GM19035 (cell line): Measurements from ENCODE around the gene CCDC12.
A peak's percentile ranks its signal among the peaks of the same experiment; 100 is the strongest.

Source experiments
- ATAC-seq: cut with Tn5 transposase; IDR thresholded peaks from one replicate; pipeline ENCODE4 v1.9.1; 2021; ENCODE audit not compliant: unreplicated experiment

The CCDC12 gene

DNA sequence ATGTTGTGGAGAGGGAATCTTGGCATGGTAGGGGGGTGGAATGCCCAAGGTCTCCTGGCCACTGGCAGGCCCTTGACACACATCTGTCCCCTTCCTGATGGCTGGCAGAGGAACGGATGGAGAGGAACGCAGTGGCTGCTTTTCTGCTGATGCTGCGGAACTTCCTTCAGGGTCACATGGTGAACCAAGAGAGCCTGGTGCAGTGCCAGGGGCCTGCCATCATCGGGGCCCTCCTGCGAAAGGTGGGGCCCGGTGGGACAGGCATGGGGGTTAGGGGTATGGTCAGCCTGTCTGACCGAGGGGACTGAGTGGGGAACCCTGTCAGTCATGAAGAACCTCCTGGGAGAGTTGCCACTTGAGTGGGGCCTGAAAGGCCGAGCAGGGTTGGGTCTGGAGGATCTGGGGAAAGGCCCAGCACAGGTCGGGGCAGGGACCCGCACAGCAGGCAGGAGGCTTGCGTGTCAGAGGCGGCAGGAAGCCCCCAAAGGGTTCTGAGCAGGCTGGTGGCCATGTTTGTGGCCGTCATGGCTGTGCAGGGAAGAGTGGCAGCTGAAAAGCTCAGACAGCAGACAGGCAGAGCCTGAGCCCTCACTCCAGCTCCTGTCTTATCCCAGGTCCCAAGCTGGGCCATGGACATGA, 21.0 kb upstream of the CCDC12 start:
- no peak for ATAC-seq

DNA sequence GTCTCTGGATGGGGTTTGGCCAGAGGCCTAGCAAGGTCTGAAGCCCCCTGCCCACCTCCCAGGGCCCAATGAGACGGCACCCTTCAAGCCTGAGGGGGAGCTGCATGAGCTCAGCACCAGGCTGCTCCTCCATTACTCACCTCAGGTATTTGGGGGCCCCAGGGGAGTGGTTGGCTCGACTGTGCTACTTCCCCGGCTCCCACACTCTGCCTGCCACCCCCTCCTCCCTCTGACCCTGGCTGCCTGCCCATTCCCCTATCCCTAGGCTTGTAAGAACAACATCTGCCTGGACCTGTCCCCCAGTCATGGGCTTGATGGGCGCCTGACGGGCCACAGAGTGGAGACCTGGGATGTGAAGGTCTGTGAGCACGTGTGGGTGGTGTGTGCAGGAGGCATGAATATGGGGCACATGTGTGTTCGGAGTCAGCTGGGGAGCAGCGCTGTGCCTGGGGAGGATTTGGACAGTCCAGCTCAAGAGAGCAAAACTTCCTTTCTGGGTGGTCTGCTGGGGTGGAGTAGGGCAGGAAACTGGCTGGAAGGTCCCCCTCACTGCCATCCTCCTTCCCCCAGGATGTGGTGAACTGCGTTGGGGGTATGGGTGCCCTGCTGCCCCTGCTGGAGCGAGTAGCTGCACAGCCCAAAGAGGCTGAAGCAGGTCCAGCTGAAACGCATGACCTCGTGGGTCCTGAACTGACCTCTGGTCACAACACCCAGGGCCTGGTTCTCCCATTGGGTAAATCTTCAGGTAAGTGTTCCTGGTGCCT, 20.3 kb upstream of the CCDC12 start:
- no peak for ATAC-seq

DNA sequence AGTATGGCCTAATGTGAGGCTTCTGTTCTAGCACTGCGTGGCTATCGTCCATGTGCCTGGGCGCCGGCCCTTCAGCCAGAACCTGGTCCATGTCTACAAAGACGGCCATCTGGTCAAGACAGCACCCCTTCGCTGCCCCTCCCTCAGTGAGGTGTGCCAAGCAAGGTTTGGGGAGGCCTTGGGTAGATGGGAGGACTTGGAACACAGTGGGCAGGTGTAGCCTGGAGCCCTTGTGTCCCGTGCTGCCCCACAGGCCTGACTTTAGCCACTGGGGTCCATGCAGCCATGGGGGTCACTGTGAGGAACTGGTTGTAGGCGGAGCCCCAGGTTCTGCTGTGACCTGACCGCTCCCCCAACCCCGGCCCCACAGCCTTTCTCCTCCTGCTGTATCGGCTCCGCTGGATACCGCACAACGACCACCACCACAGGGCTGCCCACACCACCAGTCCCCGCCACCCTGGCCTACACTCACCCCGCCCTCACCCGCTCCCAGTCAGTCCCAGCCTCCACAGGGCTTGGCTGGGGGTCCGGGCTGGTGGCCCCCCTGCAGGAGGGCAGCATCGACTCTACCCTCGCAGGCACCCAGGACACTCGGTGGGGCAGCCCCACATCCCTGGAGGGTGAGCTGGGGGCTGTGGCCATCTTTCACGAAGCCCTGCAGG, 19.5 kb upstream of the CCDC12 start:
- no peak for ATAC-seq

DNA sequence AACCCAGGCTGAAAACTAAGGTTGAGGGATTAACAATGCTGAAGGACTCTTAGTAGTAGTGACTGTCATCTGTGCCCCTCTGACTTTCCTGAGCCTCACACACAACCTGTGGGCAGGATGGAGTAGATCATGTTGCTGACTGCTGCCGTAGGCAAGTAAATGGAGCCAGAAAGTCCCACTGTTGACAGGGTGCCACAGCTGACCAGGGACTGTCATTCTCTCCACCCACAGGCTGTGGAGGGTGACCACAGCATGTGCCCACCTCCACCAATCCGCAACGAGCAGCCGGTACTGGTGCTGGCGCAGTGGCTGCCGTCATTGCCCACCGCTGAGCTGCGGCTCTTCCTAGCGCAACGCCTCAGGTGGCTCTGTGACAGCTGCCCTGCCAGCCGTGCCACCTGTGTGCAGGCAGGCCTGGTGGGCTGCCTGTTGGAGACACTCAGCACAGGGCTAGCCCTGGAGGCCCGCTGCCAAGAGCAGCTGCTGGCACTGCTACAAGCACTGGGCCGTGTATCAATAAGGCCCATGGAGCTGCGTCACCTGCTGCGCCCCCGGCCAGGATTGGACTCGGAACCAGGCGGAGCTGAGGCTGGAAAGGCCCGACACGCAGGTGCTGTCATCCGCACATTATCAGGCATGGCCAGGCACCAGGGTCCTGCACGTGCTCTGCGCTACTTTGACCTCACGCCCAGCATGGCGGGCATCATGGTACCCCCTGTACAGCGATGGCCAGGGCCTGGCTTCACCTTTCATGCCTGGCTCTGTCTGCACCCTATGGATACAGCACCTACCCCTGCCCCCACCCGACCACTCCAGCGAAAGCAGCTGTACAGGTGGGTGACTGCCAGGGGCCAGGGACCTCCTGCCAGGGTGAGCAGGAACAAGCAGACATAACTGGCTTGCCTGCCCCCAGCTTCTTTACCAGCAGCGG, 18.5 kb upstream of the CCDC12 start:
- no peak for ATAC-seq

DNA sequence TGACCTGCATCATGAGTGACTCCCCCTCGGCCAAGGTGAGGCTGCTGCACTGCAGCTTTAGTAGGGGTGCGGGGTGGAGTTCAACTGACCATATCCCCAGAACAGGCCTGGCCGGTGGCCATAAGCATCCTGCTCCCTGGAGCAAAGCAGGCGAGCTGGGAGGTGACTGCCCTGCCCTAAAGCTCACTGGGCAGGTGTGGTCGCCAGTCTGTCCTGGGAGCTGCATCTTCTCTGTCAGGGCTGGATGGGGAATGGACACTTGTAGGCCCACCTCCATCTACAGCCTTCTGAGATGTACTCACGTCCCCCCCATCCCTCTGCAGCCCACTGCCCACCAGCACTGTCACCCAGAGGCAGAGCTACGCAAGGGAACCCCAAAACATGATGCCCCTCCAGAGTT, 17.4 kb upstream of the CCDC12 start:
- no peak for ATAC-seq

DNA sequence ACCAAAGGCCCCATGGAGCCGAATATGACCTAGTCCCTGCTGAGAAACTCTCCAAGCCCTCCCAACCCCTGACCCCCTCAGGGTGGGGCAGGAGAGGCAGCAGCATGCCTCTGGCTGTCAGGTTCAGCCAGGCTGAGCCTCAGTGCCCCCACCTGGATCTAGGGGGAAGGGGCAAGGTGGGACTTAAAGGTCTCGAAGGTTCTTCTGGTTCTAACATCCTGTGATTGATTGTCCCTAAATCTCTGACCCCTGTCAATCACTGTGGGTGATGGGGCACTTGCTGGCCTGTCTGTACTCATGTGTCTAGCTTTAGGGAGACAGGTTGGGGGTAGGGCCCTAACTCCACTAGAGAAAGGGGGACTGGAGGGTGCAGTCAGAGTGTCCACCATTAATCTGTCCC, 16.7 kb upstream of the CCDC12 start:
- ATAC-seq = no peak

DNA sequence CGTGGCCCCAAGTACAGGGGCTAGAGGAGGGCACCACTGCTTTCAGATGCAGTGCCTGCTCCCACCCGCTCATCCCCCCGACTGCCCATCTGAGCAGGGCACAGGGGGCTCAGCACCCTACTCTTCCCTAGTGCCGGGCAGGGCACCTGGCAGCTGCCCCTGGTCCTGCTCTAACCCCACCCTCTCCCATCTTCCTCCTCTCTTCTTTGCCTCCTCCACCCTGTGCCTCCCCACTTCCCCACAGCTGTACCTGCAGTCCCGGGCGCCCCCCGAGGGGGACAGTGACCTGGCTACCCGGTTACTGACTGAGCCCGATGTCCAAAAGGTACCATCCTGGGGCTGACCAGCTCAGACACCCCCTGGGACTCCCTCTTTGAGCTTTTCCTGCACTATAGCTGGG, 15.7 kb upstream of the CCDC12 start:
- no peak for ATAC-seq

DNA sequence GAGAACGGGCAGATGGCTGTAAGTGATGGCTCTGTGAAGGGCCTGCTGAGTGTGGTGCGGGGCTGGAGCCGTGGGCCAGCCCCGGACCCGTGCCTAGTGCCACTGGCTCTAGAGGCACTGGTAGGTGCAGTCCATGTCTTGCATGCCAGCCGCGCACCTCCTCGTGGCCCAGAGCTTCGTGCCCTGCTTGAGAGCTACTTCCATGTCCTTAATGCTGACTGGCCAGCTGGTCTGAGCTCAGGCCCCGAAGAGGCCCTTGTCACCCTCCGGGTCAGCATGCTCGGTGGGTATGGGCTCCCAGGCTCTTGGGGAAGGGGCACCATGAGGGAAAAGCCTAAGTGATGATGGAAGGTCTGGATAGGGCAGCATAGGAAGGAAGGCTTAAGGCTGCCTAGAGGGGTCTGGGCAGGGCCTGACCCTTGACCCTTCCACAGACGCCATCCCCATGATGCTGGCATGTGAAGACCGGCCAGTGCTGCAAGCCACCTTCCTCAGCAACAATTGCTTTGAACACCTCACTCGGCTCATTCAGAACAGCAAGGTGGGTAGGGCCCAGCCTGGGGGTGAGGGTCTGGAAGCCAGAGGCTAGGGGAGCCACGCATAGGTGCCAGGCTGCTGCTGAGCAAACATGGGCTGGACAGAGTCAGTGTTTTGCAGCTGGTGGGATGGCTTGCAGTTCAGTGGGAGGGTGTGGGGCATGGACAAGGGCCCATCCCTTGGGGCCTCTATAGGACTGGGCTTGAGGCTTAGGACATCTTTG, 15.0 kb upstream of the CCDC12 start:
- ATAC-seq = no peak

DNA sequence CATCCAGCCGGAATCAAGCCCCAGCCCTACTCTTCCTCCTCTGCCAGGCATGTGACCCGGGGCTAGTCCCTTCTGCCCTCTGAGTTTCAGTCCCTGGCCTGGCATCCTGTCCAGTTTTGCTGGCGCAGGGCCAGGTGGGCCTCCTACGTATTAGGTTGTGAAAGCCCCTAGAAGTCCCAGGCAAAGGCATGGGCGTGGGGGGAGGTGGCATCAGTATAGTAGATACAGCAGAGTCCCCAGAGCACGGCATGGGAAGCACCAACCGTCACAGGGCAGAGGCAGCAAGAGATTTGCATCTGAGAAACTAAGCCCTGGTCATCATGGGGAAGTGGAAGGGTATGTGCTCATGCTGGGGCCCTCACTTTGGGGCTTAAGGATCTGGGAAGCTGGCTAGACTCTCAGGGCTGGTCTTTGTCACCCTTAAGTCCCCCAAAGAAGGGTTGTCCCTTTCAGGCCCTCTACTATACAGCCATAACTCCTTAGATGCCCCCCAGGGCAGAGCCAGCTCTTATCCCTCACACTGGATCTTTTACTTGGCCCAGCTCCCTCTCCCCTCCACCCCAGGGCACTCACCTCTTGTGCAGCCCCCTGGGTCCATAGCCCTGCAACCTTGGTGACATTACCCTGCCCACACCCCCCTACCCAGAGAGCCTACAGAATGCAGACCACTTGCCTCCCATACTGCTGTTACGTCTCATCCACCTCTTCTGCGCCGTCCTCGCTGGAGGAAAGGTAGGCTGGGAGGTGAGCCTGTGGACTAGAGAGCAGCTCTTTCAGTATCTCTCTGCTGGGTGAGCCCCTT, 14.2 kb upstream of the CCDC12 start:
- ATAC-seq = no peak

DNA sequence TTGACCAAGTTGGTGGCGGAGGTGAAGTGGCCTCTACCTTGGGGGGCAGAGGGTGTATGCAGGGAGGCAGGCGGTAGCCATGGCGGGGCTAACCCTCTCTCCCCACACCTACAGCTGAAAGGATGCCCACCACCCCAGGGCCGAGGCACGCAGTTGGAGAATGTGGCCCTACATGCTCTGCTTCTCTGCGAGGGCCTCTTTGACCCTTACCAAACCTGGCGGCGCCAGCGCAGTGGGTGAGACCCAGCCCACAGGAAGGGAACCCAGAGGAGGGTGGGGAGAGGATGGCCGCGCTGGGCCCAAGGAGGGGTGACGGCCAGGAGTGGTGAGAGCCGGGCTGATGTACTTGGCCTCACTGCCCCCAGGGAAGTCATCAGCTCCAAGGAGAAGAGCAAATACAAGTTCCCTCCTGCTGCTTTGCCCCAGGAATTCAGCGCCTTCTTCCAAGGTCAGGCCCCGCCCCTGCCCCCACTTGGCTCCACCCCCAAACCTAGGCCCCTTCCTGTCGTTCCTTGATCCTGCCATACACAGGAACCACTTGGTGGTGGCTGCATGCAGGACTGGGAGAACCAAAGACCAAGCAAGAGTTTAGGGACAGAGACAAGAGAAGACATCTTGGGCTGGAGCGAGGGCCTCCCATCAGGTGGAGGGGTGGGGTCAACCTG, 12.7 kb upstream of the CCDC12 start:
- no peak for ATAC-seq

DNA sequence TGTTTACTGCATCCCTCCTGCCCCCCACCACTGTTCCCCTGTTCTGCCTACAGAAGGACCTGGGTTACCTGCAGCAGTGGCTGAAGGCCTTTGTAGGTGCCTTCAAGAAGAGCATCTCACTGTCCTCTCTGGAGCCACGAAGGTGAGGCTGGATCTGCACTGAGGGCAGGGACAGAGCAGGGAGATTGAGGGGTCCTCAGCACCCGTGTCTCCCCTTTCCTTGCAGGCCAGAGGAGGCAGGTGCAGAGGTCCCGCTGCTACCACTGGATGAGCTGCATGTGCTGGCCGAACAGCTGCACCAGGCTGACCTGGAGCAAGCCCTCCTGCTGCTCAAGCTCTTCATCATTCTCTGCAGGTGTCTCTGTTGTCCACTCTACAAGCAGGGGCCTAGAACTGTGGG, 12.1 kb upstream of the CCDC12 start:
- no peak for ATAC-seq

DNA sequence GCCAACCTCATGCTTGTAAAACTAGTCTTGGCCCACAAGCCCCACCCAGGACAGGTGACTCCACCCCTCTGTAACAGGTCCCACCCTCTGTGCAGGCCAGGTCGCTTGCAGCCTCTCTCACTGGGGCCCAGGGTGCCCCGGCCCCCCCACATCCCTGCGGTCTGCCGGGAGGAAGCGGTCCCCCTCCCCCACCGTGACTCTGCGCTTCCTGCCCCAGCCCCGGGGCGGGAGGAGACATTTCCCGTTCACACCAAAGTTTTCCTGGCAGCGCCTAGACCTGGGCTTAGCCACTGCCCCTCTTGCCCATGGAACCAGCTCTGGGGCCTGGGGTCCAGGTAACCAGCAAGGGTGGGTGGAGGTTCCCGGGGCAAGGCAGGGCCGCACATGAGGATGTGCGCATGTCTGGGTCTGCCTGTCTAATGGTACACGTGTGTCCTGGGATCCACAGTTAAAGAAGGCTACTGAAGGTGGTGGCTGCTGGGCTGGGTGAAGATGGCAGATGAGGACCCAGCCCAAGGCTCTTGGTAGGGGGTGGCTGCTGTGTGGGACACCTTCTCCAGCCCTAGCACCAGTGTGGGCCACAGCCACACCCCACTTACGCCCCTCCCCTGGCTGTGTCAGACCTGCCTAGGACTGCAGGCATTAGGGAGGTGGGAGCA, 11.3 kb upstream of the CCDC12 start:
- peak; percentile 81 for ATAC-seq

DNA sequence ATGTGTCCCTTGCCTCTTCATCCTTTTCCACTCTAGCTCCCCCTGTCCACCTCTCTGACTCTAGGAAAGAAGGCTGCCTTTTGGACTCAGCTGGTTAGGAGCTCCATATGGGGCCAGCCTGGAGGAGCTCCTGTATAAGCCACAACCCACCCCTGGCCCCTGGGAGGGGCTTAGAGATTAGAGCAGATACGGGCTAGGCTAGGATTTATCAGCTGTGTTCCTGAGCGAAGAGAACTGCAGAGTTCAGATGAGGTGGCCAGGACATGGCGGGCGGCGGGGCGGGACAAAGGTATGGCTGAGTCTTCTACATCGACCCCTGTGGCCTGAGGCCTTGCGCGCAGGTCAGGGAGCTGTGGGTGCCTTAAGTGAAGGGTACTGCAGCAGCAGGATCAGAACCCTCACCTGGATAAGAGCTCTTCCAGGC, 10.8 kb upstream of the CCDC12 start:
- ATAC-seq = no peak

DNA sequence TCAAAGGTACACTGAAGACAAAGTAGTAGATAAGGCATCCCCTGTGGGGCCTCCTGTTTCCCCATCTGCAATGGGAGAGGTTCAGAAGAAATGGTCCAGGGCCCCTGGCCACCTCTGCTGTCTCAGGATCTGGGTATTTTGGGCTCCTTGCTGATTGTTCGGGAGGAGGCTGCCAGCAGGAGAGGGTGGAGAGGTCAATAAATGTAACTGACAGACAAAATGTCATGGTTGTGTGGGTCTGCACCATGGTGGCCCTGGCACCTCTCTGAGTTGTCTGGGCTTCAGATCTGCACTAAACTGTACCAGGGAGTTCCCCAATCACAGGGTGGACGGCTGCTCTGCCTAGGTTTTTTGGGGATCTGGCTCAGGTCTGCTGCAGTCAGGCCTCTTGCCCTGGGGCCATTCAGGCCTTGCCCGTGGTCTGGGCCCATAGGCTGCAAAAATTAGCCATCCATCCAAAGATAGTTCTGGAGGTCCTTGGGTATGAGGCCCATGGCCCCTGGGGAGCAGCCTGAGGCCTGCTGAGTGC, 10.3 kb upstream of the CCDC12 start:
- ATAC-seq = no peak

DNA sequence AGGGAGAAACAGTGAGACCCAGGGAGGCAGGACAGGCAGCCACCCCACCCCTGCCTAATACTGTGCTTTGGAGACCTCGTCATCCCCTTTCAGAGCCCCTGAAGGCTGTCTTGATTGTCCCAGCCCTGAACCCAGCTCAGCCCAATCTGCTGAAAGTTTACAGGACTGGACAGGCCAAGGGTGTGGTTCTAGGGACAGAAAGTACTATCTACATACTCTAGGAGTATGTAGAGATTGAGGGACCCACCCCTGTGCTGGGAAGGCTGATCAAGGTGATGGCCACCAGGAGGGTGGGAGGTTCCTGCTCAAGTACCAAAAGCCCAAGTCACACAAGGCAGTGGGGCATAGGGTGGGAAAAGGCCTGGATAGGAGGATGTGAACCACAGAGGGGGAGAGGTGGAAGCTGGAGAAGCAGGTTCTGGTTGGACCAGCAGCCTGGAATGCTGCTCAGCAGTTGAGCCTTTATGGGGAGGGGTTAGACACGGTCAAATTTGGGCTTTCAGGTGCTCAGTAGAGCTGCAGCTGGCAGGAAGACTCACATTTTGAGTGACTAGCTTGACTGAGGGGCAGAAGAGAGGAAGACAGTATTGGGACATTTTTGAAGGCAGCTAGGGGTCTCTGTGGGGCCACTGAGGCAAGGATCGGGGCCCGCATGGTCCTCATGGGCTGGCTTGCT, 9.6 kb upstream of the CCDC12 start:
- no peak for ATAC-seq

DNA sequence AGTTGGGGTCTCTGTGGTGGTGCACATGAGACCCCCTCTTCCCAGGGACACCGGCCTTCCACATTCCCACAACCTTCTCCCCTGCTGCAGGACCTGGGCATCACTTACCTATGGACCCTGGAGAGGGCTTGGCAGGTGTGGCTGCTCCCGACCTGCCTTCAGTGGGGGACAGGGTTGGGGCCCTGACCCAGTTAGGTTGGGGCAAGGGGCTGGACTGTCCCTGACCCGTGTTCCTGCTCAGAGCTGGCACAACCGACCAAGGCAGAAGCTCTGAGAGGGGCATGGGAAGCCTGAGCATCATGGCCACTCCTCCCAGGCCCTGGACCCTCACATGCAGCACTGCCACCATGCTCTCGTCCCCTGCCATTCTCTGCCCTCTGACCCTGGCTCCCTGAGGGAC, 9.0 kb upstream of the CCDC12 start:
- no peak for ATAC-seq

DNA sequence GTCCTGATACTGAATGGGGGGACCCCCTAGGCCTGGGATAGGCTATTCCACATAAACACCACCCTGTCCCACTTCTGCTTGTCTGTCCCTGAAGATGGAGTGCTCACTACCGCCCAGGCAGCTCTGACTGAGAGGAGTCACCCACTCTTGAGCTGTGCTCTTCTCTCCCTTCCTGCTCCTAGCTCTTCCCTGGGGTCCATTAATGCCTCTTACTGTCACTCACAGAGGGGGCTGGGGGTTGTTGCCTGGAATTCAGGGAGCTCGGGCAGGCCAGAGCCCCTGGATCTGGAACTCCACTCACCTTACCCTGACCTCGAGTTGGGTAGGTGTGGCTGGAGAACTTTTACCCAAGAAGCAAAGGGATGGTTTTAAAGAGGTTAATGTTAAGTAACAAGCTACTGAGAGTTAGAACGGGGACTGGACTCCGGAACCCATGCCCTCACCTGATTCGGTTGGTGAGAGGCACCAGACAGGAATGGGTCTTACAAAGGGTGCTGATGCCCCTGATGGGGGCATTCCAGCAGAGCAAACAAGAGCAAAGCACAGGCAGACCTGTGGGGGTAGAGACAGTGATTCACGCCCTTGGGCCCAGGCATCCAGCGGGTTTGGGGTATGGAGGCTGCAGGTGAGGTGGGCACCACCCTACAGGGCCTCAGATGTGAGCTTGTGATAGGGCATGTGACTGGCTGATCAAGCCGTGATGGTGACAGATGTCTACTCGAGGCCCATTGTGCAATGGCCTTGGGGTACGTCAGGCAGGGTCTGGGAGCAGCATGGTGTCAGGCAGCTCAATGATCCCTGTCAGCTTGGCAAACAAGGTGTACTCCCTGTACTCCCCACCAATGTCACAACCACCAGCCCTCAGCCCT, 8.3 kb upstream of the CCDC12 start:
- ATAC-seq = no peak
